ENCODE results near the gene WASHC3. TPM values are rescaled to one million over a fixed set of nuclear protein-coding genes. Genes with fewer than 3 reads are reported as not detected.

WASHC3 gene
- total RNA-seq, 4 donors from 2014 or later = 72.9 to 100 (median 91.7) TPM

Other genes starting within 250 kb of the WASHC3 start
- gene GNPTAB, start 231.0 kb downstream of the WASHC3 start, total RNA-seq = 10 to 100 TPM; 26.0 to 64.4 (median 34.3) TPM
- 10 to 100 TPM; 14.3 to 52.8 (median 34.4) TPM for gene DRAM1, start 184.4 kb downstream of the WASHC3 start, total RNA-seq
- 10 to 100 TPM; 13.6 to 18.9 (median 15.1) TPM for gene NUP37, start 58.1 kb upstream of the WASHC3 start, total RNA-seq
- 1 to 10 TPM; 2.1 to 3.9 (median 3.0) TPM for gene PARPBP, start 58.2 kb upstream of the WASHC3 start, total RNA-seq
- not detected for gene PMCH, start 135.8 kb upstream of the WASHC3 start, total RNA-seq

Measured in subcutaneous adipose tissue (tissue), 4 donors.